Right forelimb (tissue), 1 donor: ENCODE data around the gene TRIP10.

ENCODE experiments used
- DNase-seq: peaks from one replicate; pipeline ENCODE4 v3.0.0-alpha.2; 2018

Gene TRIP10

DNA sequence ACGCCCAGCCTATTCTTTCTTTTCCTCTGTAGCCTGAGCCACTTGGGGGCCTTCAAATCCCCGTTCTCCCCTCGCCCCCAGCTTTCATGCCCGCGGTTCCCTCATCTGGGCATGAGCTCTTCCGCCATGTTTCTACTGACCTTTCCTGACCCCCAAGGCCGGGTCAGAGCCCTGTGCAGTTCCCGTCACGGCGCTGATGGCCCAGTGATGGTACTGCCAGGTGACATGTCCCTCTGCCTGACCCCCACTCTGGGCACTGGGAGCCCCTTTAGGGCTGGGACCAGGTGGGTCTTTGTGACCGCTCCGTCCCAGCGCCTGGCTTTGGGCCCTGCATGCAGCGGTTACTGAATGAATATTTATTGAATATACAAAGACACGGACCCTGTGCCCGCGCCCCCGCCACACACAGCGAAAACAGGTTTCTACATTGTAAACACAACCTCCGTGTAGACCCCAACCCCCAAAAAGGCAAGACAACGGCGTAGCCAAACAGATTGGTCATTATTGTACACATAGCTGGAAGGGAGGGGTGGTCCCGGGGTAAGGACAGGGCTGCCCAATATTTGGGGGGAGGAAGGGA is 9.8 kb upstream of the TRIP10 start:
- DNase-seq = no peak

- DNase-seq = no peak
These were observed 9.2 kb upstream of the TRIP10 start for GRCh38 chr19:6730153-6730804.

GRCh38 chr19:6730941-6731670 is 8.4 kb upstream of the TRIP10 start:
- no peak for DNase-seq

DNA sequence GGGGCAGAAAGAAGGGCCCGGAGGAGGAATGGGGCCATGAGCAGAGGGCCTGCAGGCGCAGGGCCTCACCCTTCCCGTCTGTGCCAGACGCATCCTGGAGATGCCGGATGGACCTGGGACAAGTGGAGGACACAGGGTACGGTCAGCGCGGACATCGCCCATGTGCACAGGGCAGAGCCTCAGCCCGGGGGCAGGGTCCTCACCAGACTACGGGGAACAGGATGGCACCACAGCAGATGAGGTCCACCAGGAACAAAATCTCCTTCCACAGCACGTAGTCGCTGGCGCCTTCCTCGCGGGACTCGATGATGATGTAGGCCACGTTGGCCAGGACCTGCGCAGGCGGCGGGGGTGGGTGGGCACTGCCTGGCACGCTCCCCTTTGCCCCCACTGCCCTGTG is 7.7 kb upstream of the TRIP10 start:
- DNase-seq = no peak

DNA sequence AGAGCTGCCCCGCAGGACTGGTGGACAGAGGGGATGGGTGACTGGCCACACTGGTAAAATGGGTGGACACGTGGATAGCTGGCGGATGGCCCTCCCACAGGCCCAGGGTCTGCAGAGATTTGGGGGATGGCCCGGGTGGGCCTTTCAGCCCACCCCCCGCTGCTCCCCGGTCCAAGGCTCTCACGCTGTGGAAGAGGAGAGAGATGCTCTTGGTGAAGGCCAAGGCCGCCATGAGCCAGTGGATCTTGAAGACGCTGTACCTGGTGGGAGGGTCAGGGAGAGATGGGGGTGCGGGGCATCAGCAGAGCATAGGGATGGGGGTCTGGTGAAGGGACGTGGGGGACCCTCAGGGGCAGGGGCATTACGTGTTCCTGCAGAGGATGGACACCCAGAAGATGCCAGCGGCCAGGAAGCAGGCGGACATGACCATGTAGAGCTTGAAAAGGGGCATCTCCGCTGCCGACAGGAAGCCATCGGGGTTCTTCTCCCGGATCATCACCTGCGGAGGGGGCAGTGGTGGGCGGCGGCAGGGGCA is 6.6 kb upstream of the TRIP10 start:
- DNase-seq = no peak

DNA sequence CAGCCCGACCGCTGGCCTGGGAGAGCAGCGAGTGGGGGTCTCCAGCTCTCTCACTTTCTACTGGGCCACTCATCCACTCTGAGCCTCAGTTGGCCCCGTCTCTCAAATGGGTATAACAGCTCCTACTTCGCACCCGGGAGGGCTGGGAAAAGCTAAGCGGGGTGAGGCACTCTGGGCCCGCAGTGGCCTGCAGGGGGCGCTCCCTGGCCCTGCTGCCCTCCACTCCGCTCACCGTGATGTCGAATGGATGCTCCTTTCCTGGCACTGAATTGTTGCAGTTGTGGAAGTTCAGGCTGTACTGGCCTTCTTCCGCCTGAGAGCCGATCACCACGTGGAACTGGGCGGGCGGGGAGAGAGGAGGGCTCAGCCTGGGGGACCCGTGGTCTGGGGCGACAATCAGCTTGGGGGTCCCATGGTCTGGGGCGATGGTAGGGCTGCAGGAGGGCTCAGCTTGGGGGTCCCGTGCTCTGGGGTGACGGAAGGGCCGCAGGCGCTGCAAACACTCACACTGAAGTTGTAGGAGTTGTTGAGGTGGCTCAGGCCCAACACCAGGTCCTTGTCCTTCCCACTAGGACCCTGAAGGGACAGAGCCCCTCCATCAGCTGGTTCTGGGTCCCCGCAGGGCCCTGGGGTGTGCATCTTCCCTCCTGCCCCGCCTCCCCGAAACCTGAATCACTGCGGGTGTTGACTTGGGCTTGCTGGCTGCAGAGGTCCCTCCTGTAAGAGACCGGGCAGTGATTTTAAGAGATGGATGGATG is 6.0 kb upstream of the TRIP10 start:
- no peak for DNase-seq

GRCh38 chr19:6734096-6734696 is 5.3 kb upstream of the TRIP10 start:
- no peak for DNase-seq

DNA sequence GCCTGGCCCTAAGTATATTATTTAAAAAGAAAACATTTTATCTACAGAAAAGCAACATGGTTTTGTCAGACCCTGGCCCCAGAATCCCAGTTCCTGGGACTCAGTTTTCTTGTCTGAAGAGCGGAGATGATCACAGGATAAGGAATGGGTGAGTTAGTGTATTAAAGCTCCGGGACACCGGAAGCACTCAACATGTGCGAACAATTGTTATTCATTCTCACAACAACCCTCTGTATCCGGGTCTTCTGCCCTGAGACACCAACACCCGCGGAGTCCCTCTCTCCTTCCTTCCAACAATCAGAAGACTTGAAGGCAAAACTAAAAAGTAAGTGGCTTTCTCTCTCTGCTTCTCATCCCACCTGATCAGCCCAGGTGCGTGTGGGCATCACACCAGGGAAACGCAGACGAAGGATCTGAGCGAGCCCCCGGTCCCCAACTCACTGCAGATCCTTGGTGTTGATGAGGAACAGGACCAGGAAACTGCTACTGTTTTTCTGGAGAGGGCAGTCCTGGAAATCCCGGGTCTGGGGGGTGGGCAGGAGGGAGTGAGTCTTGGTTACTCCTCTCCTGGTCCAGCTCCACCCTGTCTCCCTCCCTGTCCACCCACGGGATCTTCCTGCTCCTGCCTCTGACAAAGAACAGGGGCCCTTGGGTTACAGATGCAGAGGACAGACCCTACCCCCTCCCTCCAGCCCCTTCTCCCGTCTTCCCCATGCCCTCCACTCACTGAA is 4.1 kb upstream of the TRIP10 start:
- DNase-seq = no peak

- DNase-seq = peak; percentile 82
These were observed 3.1 kb upstream of the TRIP10 start for GRCh38 chr19:6736169-6736916.

- no peak for DNase-seq
These were observed 2.6 kb upstream of the TRIP10 start for GRCh38 chr19:6736917-6737283.

GRCh38 chr19:6737284-6737872 is 2.1 kb upstream of the TRIP10 start, which contains the start of gene GPR108:
Gene GPR108, minus strand, starts transcription at chr19:6737580. Its CDS starts 4 bp downstream, at chr19:6737576.
- peak; percentile 100 for DNase-seq

DNA sequence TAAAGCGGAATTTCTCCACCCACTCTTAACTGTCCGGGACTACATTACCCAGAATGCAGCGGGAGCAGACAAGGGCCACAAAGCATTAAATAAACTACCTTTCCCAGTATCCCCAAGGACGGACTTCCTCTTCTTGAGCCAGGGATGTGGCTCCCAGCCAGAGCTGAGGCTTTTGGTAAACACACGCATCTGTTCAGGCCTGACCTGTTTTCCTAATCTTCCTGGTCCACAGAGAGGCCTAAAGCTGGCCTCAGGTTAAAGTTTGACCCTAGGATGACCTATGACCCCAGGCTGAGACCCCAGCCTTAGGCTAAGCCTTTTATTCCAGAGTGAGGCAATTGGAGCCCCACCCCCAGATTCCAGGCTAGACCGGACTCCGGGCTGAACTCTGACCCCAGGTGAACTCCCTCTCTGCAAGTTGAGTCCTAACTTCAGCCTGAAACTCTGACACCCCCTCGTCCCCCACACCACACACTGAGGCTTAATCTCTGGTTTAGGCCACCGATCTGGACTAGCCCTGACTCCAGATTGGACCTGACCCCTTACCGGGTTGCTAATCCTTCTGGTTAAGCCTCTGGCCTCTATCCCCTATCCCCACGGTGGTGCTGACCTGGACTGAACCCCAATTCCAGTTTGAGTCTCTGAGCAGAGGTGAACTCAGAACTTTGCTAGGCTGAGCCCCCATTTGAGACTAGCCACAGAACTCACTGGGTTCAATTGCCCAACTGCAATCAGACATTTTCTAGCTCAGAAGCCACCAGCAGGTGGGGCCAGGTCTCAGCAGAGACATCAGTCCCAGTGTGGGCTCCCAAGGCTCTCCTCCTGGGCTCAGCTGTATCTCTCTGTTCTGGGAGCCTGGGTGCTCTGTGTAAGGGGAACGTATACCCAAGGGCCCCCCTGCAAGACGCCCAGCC is 1.4 kb upstream of the TRIP10 start:
- peak; percentile 76 for DNase-seq

DNA sequence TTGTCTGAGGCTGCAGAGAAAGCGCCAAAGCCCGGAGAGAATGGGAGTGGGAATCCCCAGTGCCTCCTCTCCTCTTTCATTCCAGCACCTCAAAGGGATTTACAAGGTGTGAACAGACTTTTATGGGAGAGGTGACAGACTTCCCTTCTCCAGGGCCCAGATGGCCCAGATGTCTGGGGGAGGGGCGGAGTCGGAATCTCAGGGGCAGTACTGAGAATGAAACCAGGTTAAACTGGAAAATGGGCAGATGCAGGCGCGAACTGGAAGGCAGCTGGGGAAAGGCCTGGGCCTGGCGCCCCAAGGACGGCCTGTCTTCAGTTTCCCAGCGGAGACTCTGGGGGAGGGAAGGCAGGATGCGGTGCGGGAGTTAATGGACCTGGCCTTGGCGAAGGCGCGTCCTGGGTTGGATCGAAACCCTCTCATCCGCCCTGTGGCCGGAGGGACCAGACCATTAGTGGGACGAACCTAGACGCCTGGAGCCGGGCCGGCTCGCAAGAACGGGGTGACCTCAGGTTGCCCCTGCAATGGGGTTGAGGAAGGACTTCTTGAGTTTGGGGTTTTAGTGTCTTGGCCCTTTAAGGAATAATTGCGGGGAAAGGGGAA is 592 bp upstream of the TRIP10 start:
- DNase-seq = peak; percentile 64

DNA sequence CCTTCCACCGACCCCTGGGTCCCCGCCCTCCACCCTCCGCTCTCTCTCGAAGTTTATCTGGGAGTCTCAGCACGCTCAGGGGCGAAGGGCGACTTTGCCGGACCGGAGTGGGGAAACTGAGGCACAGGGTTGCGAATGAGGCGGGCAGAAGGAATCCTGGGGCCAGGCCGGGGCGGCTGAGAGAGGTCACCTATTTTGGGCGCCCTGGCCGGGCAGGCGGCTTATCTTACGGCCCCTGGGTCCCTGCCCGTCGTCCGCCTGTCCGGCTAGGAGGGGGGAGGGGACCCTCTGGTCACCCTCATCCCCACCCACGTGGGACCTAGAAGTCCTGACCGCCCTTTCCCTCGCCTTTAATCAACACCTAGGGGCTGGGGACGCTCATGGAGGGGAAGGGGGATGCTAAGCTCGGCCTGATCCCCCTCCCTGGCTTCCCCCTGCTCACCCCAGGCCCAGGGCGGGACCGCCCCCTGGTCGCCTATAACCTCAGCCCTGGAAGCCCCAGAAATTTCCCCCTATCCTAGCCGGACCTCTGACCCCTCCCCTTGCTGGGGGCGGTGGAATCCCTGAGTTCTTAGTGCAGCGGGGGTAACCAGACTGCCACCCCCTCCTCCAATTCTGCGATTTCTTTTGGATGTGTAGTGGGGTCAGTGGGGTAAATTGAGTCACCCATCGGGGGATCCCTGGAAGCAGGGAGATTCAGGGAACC is 556 bp downstream of the TRIP10 start:
- peak; percentile 57 for DNase-seq

- DNase-seq = peak; percentile 79
These were observed 1.3 kb downstream of the TRIP10 start for GRCh38 chr19:6740589-6741343.

- no peak for DNase-seq
These were observed 3.6 kb downstream of the TRIP10 start for GRCh38 chr19:6743066-6743465.

DNA sequence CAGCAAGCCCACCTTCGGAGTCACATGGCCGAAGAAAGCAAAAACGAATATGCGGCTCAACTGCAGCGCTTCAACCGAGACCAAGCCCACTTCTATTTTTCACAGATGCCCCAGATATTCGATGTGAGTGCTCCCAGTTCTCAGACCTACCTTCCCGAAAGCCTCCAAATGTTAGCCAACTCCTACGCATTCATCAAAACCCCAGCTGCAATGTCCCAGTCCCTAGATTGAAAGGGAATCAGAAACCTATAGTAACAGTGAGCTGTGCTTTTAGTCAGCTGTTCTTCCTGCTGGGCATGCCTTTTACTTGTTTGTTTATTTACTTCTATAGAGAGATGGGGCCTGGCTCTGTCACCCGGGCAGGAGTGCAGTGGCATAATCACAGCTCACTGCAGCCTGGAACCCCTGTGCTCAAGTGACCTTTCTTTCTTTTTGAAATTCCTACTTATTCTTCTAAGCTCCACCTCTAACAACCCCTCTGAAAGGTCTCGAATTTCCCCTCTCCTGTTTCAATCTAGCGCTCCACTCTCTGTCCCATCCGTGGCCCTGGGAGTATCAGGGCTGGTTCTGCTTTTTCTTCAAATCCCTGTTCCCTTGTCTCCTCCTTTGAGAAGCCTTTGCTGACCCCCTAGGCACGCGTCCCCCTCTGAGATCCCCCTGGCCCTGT is 4.4 kb downstream of the TRIP10 start:
- DNase-seq = no peak
